ENCODE results near the gene SCRN2.

SCRN2 gene

DNA sequence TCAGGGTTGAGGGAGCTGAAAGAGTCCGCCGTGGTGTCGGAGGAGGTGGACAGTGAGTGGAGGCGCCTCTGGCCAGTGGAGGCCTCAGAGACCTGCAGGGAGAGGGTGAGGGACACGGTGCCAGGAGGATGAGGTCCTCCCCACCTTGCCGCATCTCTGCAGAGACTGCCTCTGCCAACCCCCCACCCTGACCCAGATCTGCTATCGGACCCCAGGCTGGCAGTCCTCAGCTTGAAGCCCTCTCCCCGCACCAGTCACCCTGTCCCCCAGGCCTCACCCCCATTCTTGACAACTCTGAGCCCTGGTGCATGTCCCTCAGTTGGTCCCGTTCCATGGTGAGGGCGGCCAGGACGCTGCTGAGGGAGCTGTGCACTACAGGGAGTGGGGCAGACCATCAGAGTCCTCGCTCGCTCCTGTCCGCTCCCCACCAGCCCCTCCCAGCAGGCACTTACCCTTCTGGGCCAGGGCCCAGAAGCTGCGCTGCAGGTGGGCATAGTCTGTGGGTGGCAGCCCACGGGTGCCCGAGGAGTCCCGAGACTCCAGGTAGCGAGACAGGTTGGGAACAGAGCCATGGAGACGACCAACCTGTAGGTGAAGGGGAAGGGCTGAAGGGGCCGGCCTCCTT is 24.9 kb downstream of the SCRN2 start:
- no peak for DNase-seq (ENCODE audit: low read depth in 1 of 2, low spot score in 1 of 2)
- TF ChIP-seq POLR2AphosphoS5 (IDR thresholded peaks at IDR 0.05; ENCODE audit: low read depth), result no peak
- TF ChIP-seq, protein P1, sequence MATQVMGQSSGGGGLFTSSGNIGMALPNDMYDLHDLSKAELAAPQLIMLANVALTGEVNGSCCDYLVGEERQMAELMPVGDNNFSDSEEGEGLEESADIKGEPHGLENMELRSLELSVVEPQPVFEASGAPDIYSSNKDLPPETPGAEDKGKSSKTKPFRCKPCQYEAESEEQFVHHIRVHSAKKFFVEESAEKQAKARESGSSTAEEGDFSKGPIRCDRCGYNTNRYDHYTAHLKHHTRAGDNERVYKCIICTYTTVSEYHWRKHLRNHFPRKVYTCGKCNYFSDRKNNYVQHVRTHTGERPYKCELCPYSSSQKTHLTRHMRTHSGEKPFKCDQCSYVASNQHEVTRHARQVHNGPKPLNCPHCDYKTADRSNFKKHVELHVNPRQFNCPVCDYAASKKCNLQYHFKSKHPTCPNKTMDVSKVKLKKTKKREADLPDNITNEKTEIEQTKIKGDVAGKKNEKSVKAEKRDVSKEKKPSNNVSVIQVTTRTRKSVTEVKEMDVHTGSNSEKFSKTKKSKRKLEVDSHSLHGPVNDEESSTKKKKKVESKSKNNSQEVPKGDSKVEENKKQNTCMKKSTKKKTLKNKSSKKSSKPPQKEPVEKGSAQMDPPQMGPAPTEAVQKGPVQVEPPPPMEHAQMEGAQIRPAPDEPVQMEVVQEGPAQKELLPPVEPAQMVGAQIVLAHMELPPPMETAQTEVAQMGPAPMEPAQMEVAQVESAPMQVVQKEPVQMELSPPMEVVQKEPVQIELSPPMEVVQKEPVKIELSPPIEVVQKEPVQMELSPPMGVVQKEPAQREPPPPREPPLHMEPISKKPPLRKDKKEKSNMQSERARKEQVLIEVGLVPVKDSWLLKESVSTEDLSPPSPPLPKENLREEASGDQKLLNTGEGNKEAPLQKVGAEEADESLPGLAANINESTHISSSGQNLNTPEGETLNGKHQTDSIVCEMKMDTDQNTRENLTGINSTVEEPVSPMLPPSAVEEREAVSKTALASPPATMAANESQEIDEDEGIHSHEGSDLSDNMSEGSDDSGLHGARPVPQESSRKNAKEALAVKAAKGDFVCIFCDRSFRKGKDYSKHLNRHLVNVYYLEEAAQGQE (IDR thresholded peaks at IDR 0.05; ENCODE audit: insufficient replicate concordance, low read depth), result no peak
- Histone ChIP-seq H3K27ac (replicated peaks) (no peak overlapping the region), H3K4me3 (replicated peaks; ENCODE audit: insufficient read depth, low read length) (no peak overlapping the region), H3K27me3 (ENCODE audit: insufficient read depth, poor library complexity, severe bottlenecking) (no peaks in the 10 kb centered on the region)

DNA sequence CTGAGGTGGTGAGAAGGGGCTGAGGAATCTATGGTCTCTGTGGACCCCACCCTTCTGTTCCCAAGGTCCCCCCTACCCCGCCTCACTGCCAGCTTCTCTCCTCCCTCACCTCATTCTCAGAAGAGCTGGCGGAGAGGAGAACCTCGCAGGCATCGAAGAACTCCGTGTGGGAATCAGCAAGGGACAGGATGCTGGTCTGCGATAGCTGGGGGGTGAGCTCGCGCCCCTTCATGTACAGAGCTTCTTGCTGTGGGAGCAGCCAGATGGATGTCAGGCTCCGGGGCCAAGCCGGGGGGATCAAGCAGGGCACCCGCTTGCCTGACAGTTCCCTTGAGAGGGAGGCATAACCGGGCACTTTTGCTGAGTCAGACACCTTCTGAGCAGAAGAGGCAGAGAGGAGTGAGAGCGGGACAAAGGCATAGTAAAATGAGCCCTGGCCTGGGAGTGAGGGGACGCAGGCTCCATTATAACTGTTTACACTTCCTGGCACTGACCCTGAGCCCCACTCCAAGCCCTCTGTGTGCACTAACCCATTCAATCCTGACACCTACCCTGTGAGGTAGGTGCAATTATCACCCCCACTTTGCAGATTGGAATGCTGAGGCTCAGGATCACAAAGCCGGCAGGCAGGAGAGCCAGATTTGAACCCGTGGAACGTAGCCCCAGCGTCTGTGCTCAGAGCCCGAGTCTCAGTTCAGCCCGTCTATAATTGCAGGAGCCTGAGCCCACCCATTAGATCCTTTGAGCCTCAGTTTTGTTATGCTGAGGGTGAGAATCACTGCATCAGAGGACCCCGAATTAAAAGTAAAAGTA is 25.8 kb downstream of the SCRN2 start:
- Histone ChIP-seq H3K27me3 (ENCODE audit: insufficient read depth, poor library complexity, severe bottlenecking) (no peaks in the 10 kb centered on the region), H3K27ac (replicated peaks) (no peak overlapping the region)
- TF ChIP-seq GABPA (IDR thresholded peaks at IDR 0.05; ENCODE audit: low read depth), result no peak
- TF ChIP-seq, protein P2, sequence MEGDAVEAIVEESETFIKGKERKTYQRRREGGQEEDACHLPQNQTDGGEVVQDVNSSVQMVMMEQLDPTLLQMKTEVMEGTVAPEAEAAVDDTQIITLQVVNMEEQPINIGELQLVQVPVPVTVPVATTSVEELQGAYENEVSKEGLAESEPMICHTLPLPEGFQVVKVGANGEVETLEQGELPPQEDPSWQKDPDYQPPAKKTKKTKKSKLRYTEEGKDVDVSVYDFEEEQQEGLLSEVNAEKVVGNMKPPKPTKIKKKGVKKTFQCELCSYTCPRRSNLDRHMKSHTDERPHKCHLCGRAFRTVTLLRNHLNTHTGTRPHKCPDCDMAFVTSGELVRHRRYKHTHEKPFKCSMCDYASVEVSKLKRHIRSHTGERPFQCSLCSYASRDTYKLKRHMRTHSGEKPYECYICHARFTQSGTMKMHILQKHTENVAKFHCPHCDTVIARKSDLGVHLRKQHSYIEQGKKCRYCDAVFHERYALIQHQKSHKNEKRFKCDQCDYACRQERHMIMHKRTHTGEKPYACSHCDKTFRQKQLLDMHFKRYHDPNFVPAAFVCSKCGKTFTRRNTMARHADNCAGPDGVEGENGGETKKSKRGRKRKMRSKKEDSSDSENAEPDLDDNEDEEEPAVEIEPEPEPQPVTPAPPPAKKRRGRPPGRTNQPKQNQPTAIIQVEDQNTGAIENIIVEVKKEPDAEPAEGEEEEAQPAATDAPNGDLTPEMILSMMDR (IDR thresholded peaks at IDR 0.05; ENCODE audit: insufficient read depth, low read length), result no peak

DNA sequence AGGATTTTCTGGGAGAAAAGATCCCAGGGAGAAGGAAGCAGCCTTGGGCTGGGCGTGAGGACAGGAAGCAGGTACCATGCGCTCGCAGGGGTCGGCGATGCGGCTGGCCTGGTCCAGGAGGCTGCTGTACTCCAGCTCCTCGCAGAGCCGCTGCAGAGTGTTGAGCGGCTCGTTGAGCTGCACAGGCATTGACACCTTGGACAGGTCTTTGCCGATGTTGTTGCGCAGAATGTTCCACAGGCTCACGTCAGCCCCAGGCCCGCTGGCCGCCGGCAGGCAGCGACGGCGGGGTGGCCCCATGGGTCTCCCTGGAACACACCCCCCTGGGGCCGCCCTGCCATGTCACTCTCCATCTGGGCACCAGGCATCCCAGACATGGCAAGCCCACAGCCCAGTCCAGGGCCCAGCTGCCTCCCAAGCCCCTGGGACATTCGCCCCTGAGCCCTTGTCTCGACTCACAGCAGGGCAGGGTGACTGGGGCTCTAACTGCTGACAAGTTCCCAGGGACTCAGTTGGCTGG is 27.5 kb downstream of the SCRN2 start:
- Histone ChIP-seq H3K27ac (replicated peaks) (no peak overlapping the region), H3K4me3 (replicated peaks; ENCODE audit: insufficient read depth, low read length) (no peak overlapping the region), H3K27me3 (ENCODE audit: insufficient read depth, poor library complexity, severe bottlenecking) (no peaks in the 10 kb centered on the region)
- TF ChIP-seq POLR2AphosphoS5 (IDR thresholded peaks at IDR 0.05; ENCODE audit: low read depth) (no peak), GABPA (IDR thresholded peaks at IDR 0.05; ENCODE audit: low read depth) (no peak), SPI1 (IDR thresholded peaks at IDR 0.05; ENCODE audit: borderline replicate concordance, low read depth) (no peak)
- TF ChIP-seq, protein P2 (IDR thresholded peaks at IDR 0.05; ENCODE audit: insufficient read depth, low read length), result no peak
- TF ChIP-seq, protein P1 (IDR thresholded peaks at IDR 0.05; ENCODE audit: insufficient replicate concordance, low read depth), result no peak
- DNase-seq (ENCODE audit: low read depth in 1 of 2, low spot score in 1 of 2), result no peak

More for the DNA sequence above, 25.8 kb downstream of the SCRN2 start:
- no peak overlapping the region for H3K4me3 ChIP-seq (replicated peaks; ENCODE audit: insufficient read depth, low read length)
- no peak for DNase-seq (ENCODE audit: low read depth in 1 of 2, low spot score in 1 of 2)

DNA sequence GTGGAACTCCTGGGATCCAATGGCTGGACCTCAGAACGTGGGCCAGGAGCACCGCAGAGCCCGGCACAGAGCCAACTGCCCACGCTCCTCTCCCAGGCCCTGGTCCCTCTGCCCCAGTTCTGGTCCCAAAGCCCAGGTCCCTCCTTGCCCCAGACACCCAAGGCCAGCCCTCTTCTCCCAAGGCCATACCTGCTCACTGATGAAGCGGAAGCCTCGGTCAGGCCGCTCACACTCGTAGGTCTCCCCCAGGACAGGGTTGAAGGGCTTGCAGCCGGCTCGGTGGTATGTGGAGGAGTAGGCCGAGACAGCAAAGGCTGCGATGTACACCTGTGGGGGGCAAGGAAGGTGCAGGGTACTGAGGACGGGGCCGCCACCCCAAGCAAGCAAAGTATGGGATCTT is 28.0 kb downstream of the SCRN2 start:
- Histone ChIP-seq H3K4me3 (replicated peaks; ENCODE audit: insufficient read depth, low read length) (no peak overlapping the region), H3K27ac (replicated peaks) (no peak overlapping the region), H3K27me3 (ENCODE audit: insufficient read depth, poor library complexity, severe bottlenecking) (no peaks in the 10 kb centered on the region)
- no peak for TF ChIP-seq GABPA (IDR thresholded peaks at IDR 0.05; ENCODE audit: low read depth)
- TF ChIP-seq, protein P2 (IDR thresholded peaks at IDR 0.05; ENCODE audit: insufficient read depth, low read length), result no peak
- TF ChIP-seq, protein P1 (IDR thresholded peaks at IDR 0.05; ENCODE audit: insufficient replicate concordance, low read depth), result no peak
- no peak for TF ChIP-seq SPI1 (IDR thresholded peaks at IDR 0.05; ENCODE audit: borderline replicate concordance, low read depth)
- no peak for TF ChIP-seq POLR2AphosphoS5 (IDR thresholded peaks at IDR 0.05; ENCODE audit: low read depth)
- no peak for DNase-seq (ENCODE audit: low read depth in 1 of 2, low spot score in 1 of 2)

Measured in HL-60 (cell line).